ENCODE measurements around the gene DYNLRB2. TPM values are rescaled to one million over a fixed set of nuclear protein-coding genes. Genes with fewer than 3 reads are reported as not detected.
A peak's percentile ranks its signal among the peaks of the same experiment; 100 is the strongest.

DYNLRB2 gene
- total RNA-seq, 4 donors from 2014 or later: 1.2 to 2.3 (median 1.9) TPM; not detected in 1

DNA sequence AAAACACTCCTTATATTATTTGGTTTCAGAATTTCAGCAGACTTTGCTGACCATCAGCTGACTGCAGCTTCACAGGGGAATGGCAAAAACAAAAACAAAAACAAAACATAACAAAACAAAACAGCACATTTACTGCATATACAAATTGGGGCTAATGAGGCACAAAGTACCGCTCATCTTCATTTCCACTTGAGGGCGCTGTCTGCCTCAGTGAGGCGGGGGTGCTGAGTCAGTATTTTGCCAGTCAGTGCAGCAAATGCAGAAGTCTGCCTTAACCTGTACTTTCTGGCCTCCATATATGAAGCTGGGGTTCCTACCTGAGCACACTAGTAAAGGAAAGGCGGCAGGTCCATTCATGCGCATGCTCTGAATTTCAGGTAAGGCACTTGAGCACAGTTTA lies 13.5 kb upstream of the DYNLRB2 start:
- H3K9me3 ChIP-seq: no peaks in the 10 kb centered on the region
- H3K4me3 ChIP-seq: no peak overlapping the region
- no peak for TF ChIP-seq POLR2A (IDR thresholded peaks at IDR 0.05)
- TF ChIP-seq, protein P1, sequence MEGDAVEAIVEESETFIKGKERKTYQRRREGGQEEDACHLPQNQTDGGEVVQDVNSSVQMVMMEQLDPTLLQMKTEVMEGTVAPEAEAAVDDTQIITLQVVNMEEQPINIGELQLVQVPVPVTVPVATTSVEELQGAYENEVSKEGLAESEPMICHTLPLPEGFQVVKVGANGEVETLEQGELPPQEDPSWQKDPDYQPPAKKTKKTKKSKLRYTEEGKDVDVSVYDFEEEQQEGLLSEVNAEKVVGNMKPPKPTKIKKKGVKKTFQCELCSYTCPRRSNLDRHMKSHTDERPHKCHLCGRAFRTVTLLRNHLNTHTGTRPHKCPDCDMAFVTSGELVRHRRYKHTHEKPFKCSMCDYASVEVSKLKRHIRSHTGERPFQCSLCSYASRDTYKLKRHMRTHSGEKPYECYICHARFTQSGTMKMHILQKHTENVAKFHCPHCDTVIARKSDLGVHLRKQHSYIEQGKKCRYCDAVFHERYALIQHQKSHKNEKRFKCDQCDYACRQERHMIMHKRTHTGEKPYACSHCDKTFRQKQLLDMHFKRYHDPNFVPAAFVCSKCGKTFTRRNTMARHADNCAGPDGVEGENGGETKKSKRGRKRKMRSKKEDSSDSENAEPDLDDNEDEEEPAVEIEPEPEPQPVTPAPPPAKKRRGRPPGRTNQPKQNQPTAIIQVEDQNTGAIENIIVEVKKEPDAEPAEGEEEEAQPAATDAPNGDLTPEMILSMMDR (IDR thresholded peaks at IDR 0.05): peak in 1 of 4 experiments; percentile 18
- no peak for ATAC-seq
- H3K4me1 ChIP-seq: no peaks in the 10 kb centered on the region
- H3K27me3 ChIP-seq: peaks cover 18% of the 10 kb centered on the region
- no peak overlapping the region for H3K27ac ChIP-seq
- H3K36me3 ChIP-seq: no peaks in the 10 kb centered on the region
- 11 to 32% methylated on average over 3 to 5 of the region's 5 CpGs for WGBS, 2 donors (ENCODE audit: low coverage in 1 of 2)

DNA sequence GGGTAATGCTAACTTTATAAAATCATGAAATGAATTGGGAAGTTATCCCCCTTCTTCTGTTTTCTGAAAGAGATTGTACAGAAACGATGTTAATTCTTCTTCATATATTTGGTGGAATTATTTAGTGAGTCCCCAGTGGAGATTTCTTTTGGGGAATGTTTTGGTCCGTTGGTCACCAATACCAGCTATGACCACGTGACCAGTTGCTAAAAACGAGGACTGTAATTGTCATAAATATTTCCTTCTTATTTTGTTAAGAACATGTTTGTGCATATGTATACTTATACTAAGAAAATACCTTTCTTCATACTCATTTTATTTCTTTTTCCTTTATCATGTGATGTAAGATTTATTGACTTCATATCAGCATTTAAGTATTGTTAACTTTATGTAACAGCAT lies 10.3 kb upstream of the DYNLRB2 start:
- Histone ChIP-seq H3K9me3 (no peaks in the 10 kb centered on the region), H3K27me3 (peaks cover 43% of the 10 kb centered on the region), H3K27ac (no peak overlapping the region), H3K4me1 (no peaks in the 10 kb centered on the region), H3K4me3 (no peak overlapping the region), H3K36me3 (no peaks in the 10 kb centered on the region)
- TF ChIP-seq, protein P1 (IDR thresholded peaks at IDR 0.05): no peak
- TF ChIP-seq POLR2A (IDR thresholded peaks at IDR 0.05) (no peak), POLR2AphosphoS5 (IDR thresholded peaks at IDR 0.05) (no peak), EP300 (IDR thresholded peaks at IDR 0.05) (no peak)
- ATAC-seq: no peak
- 70 to 76% methylated on average over 4 of the region's 4 CpGs for WGBS, 2 donors (ENCODE audit: low coverage in 1 of 2)

GRCh38 chr16:80536238-80536637 lies 4.6 kb upstream of the DYNLRB2 start:
- TF ChIP-seq POLR2AphosphoS5 (IDR thresholded peaks at IDR 0.05): no peak
- TF ChIP-seq POLR2A (IDR thresholded peaks at IDR 0.05): no peak
- TF ChIP-seq EP300 (IDR thresholded peaks at IDR 0.05): no peak
- TF ChIP-seq, protein P1 (IDR thresholded peaks at IDR 0.05): no peak
- 71 to 76% methylated on average over 2 of the region's 2 CpGs for WGBS, 2 donors (ENCODE audit: low coverage in 1 of 2)
- ATAC-seq: no peak

DNA sequence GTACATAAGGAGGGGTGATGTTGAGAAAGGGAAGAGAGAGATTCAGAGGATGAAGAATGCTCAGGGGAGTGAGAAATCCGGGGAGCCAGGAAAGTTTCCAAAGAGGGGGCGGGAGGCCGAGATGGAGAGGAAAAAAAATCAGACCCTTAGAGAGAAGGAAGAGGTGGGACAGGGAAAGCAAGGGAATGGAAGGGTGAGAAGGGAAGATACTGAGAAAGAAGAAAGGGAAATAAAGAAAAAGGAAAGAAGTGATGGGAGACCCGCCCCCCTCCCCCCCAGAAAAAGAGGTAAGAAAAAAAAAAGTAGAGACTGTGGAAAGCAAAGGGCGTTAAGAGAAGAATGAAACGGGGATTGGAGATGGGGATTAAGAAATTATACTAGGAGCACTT lies 507 bp downstream of the DYNLRB2 start:
- 3 to 18% methylated on average over 5 to 6 of the region's 6 CpGs for WGBS, 2 donors (ENCODE audit: low coverage in 1 of 2)
- H3K27ac ChIP-seq: peak overlapping the region in 3 of 4 donors; percentile 70 to 79 (median 71)

More at GRCh38 chr16:80536238-80536637, 4.6 kb upstream of the DYNLRB2 start:
- H3K4me3 ChIP-seq: no peak overlapping the region
- H3K4me1 ChIP-seq: peaks cover 0 to 9% (median 0%) of the 10 kb centered on the region in 3 donors
- no peaks in the 10 kb centered on the region for H3K36me3 ChIP-seq
- no peak overlapping the region for H3K27ac ChIP-seq
- no peaks in the 10 kb centered on the region for H3K9me3 ChIP-seq
- peaks cover 52% of the 10 kb centered on the region for H3K27me3 ChIP-seq

GRCh38 chr16:80543162-80543561 lies 2.4 kb downstream of the DYNLRB2 start:
- H3K4me3 ChIP-seq: no peak overlapping the region
- H3K36me3 ChIP-seq: no peaks in the 10 kb centered on the region
- ATAC-seq: no peak
- peaks cover 0 to 12% (median 0%) of the 10 kb centered on the region in 3 donors for H3K4me1 ChIP-seq
- 58 to 78% methylated on average over 2 of the region's 2 CpGs for WGBS, 2 donors (ENCODE audit: low coverage in 1 of 2)
- peaks cover 1% of the 10 kb centered on the region for H3K27me3 ChIP-seq
- H3K27ac ChIP-seq: no peak overlapping the region
- no peak for TF ChIP-seq EP300 (IDR thresholded peaks at IDR 0.05)
- TF ChIP-seq, protein P1 (IDR thresholded peaks at IDR 0.05): no peak
- no peak for TF ChIP-seq POLR2A (IDR thresholded peaks at IDR 0.05)
- TF ChIP-seq POLR2AphosphoS5 (IDR thresholded peaks at IDR 0.05): no peak
- no peaks in the 10 kb centered on the region for H3K9me3 ChIP-seq

More for the DNA sequence above, 507 bp downstream of the DYNLRB2 start:
- no peak for TF ChIP-seq EP300 (IDR thresholded peaks at IDR 0.05)
- TF ChIP-seq, protein P1 (IDR thresholded peaks at IDR 0.05): no peak
- H3K27me3 ChIP-seq: peaks cover 18% of the 10 kb centered on the region
- H3K4me1 ChIP-seq: peaks cover 0 to 12% (median 0%) of the 10 kb centered on the region in 3 donors
- peak overlapping the region; percentile 42 to 69 for H3K4me3 ChIP-seq
- H3K36me3 ChIP-seq: no peaks in the 10 kb centered on the region
- no peaks in the 10 kb centered on the region for H3K9me3 ChIP-seq
- no peak for ATAC-seq
